ENCODE measurements around the gene FANCC.

FANCC gene

DNA sequence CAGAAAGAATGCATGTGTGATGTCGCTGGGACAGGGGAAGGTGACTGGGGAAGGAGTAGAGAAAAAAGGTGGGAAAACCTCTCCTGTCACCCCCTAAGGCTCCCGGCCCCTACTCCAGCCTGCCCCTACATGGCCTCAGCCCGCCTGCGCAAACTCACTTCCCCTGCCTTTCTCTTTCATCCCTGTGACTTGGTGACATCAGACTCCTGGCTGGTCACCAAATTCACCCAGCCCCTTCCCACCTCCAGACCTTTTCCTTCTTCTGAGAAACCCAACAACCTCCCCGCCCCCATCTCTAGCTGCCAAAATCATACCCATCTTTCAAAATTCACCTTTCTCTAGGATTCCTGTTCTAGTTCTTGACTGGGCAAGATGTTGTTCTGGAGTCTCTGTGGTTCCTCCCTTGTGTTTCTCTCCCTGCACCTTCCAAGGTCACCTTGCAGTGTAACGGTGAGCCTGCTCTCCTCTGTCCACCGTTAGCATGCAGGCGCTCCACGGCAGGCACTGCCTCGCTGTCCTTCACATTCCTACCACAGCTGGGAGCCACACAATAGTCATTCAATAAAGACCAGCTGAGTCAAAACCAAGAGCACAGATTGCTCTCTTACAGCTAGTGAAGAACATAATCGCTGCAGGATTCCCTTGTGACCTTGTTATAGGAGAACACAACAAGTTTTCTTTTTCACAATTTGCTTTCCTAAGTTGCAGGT is 134.5 kb downstream of the FANCC start:
- no peak for DNase-seq

DNA sequence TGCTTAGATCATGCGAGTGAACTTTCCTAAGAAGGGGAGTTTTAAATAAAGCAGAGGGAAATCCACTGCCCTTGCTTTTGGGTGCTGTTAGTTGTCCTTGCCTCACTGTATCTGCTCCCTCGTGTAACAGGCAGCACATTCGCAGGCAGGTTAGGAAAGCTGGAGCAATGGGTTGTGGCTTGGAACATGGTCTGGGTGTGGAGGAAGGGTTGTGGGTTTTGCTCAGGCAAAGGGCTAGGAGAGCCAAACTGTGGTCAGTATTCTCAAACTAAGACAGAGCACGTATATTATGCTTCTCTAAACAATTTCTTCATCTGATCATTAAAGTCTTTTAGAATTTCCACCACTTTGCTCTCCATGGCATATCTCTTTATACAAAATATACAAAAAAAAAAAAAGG is 135.7 kb downstream of the FANCC start:
- no peak for DNase-seq

DNA sequence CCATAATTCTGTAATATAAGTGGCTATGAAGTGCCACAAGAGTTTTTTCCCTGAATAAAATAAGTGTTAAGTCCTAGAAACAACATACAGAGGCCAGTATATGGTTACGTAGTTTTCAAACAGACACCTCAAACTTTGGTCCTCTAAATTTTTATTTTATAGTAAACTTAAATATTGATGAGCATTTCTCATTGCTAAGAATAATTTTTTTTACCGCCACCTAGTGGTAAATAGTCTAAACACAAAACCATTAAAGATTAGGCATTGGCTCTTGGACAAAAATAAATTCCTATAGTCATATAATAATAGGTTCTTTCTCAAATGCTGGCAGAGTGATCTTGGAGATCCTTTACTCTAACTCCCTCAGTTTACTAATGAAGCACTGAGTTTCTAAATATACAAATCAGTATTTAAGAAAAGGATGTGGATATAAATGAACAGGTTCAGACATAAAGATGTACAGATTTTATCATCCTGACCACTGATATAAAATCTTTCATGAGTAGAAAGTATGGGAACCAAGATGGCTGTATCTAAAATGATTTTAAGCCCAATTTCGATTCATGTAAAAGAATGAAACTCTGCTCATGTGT is 136.2 kb downstream of the FANCC start:
- no peak for DNase-seq

DNA sequence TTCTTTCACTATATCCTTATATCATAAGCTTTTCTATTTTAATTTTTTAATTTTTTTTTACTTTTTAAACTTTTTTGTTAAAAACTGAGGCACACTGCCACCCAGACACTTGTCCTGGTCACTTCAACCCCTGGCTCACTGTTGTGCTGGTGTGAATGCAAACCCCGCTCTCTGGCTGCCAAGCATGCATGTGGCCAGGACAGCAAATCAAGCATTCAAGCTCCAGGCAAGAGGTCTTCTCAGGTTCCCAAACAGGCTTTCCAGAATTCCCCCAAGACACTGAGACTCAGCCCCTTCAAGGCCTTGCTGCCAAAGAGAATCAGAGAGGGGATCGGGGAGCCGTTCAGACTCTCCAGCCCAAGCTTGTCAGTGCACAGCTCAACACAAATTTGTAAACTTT is 139.9 kb downstream of the FANCC start:
- no peak for DNase-seq

DNA sequence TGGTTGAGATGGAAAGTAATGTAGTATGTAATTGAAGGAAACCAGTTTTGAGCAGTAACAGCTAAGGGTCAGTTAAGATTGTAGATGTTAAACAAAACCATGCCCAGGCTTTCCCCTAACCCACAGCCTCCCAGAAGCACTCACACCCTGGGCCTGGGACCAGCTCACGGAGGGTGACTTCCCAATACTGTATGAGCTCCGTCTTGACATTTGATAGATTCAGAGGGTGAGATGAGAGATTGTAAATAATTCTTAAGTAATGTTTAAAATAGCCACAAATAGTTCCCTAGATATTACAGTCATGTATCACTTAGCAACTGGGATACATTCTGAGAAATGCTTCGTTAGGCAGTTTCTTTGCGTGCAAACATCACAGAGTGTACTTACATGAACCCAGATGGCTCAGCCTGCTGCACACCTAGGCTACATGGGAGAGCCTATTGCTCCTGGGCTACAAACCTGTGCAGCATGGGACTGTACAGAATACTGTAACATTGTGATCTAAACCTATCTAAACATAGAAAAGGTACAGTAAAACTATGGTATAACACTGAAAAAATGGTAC is 140.7 kb downstream of the FANCC start:
- no peak for DNase-seq

DNA sequence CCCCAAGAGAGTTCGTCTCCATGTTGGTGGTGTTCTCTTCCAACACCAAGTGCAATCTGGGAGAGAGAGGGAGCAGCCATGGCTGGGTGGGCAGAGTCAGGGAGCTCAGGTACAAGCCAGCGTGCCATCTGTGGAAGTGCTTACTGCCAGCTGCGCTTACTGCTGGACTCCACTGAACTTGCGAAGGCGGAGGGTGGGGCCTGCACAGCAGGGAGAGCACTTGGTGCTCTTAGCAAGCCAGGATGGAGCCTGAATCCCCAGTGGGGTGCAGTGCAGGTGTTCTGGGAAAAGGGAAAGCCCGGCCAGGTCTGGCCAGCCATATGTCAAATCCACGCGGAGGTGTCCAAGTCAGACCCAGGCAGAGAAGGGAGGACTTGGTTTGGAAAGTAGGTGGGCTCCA is 142.0 kb downstream of the FANCC start:
- DNase-seq, result no peak

DNA sequence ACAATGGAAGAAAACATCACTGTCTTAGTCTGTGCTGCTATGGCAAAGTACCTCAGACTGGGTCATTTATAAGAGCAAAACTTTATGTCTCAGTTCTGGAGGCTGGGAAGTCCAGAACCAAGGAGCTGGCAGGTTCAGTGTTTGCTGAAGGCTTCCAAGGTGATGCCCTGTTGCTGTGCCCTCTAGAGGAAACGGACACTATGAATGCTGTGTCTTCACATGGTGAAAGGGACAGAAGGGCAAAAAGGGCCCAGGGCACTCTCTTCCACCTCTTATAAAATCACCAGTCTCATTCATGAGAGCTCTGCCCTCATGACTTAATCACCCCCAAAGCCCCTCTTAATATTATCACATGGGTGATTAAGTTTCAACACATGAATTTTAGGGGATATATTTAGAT is 143.5 kb downstream of the FANCC start:
- no peak for DNase-seq

DNA sequence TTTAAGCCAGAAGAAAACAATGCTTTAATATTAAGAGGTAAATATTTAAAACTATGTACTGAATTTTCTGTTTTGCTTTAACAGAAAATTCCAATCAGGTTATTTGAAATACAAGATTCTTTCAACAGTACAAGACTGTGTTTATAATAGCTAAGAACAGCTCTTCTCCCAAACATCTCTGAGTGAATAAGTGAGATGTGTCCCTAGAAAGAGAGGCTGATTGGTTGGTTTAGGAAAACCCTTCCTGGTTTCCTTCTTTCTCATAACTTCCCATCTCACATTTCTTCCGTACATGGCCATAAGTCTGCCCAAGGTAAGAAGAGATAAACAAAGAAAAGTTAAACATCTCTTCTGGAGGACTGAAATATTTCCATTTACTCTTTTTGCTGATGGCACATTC is 145.9 kb downstream of the FANCC start:
- no peak for DNase-seq

DNA sequence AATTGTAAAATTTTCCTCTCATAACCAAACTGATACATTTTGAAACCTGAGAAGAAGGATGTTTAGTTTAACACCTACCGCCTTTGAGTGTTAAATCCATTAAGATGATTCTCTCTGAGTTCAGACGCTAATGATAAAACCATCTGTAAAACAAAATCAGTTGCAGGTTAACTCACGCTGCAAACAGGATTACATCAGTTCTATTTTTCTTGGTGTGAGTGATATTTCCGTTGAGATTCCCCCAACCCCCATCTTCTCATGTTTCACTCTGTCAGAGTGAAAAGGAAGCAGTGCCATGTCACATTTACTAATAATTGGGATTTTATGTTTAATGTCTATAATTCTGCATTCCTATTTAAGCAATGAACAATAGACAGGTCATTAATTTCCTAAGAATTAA is 146.5 kb downstream of the FANCC start:
- no peak for DNase-seq

DNA sequence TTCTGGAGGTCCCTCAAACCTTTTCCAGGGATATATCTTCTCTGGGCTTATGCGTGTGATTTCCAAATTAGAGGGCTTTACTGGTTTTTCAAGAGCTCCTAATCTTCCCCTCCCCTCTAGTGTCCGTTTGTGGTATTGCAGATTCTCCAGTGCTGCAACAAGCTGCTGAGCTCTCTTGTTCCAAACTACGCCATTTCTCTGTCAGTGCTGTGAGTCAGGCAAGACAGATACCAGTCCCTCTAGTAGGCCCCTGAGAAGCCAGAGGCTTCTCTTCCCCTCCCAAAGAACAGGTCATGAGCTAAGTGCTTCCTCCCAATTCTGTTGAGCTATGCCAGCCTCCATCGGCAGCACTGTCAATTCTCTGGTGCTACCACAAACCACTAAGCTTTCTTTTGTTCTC is 149.5 kb downstream of the FANCC start:
- peak; percentile 64 for DNase-seq

DNA sequence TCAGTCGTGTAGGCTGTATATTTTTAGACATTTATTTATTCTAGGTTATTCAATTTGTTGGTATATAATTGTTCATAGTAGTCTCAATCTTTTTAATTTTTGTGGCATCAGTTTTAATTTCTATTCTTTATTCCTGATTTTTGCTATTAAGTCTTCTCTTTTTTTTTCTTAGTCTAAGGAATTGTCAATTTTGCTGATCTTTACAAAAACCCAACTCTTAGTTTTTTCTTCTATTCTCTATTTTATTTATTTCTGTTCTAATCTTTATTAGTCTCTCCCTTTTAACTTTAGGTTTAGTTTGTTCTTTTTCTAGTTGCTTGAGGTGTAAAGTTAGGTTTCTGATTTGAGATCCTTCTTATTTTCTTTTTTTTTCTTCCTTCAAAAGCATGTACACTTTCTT is 152.5 kb downstream of the FANCC start:
- DNase-seq, result no peak

DNA sequence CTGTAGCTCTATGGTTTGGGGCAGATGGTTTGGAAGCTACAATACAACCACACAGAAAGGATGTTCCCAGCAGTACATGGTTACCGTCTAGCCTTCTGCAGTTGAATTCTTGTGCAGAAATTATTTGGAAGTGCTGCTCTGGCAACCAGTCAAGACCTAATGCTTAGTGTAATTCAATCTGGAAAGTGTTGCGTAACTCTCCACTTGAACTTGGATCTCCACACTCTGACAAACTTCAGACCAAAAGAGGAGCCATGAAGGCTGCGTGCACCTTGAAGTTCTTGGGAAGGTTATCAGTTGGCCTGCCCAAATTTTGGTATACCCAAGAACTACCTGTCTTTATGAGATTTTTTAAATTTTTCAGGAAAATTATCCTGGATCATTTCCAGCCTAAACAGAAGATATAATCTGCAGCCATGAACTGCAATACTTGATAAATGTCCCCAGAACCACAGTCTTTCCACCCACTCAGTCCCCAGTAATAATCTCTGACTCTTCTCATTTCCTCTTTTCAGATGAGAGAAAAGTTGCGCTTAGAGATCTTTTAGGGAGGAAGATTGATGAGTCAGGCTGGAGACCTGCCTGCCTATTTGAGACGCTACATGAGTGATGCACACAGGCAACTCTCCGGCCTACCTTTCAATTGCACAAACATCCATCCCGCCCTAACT is 159.9 kb downstream of the FANCC start:
- no peak for DNase-seq

DNA sequence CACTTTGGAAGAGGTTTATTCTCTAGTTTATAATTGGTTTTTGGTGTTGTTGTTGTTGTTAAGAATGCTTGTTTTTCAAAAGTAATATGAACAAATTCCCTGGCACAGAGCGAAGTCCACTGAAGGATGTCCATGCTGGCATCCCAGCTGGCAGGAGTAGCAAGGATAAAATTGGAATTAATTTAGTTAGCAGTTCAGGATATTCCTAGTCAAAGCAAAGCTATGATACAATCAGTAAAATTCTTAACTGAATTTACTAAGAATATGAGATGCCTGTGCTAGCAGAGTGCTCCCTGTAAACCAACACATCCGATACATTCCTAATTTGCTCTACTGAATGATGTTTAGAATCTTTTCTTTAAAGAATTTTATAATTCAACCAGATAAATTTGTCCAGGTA is 161.4 kb downstream of the FANCC start:
- DNase-seq, result no peak

DNA sequence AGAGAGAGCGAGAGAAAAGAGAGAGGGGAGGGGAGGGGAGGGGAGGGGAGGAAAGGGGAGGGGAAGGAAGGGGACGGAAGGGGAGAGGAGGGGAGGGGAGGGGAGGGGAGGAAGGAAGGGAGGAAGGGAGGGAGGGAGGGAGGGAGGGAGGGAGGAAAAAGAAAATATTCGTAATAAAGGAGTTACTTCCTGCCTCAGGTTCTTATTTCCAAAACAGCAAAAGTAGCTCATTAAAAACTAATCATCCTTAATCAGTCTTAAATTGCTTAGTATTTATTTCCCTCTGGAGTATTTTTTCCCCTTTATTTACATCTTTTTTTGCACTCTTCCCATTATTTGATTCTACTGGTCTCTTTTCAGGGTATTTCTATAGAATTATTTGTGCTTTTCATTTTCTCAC is 162.3 kb downstream of the FANCC start:
- DNase-seq, result no peak

DNA sequence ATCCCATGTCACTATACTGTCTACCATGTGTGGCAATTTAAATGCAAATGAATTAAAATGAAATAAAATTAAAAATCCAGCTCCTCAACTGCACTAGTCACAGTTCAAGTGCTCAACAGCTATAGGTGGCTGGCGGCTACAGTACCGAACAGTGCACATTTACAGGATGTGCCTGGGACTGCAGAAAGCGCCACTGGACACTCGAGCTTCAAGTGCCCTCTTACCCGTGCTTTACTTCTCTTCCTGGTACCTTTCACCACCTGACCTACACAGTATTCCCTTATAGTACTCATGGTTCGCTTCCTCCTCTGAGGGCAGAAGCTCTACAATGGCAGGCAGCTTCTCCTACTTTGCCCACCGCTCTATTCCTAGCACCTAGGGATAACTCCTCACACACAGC is 166.6 kb downstream of the FANCC start:
- DNase-seq, result no peak

DNA sequence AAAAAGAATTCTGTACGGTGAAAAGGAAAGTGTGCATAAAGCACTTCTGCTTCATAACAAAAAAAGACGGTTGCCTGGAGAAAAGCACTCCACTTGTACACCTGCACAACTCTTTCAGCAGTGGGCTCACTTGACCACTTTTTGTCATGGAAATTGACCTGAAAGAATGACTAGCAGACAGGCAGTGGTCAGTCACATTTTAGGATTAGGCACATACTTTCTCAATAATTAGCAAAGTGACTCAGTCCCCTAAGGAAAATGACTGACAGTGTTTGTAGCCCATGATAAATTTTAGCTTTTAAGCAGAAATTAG is 169.3 kb downstream of the FANCC start:
- no peak for DNase-seq

DNA sequence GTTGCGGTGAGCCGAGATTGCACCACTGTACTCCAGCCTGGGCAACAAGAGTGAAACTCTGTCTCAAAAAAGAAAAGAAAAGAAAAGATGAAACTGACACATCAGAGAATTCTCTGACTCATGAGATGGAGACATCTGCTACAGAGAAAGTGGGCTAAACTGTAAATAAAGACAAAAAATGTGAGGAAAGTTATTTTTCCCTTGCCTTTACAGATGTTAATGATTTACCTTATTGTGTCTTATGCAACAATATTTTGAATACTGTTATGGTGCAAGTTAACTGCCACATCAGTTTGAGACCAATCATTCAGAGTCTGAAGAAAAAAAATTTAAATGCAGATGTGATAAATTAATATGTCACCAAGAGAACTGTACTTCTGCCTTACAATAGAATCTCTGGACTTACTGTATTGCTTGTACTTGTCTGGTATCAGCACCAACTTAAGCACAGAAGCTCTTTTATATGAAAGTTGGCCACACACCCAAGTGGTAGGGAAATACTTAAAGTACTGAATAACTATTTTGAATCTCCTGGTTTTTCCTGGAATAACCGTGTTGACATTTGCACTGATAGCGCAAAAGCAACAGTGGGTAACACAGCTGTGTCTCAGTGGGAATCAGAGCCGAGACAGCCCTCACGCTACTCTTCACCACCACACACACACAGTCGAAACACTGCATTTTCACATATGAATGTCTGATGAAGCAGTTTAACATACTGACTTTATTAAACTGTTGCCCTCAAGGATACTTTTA is 169.9 kb downstream of the FANCC start:
- no peak for DNase-seq

DNA sequence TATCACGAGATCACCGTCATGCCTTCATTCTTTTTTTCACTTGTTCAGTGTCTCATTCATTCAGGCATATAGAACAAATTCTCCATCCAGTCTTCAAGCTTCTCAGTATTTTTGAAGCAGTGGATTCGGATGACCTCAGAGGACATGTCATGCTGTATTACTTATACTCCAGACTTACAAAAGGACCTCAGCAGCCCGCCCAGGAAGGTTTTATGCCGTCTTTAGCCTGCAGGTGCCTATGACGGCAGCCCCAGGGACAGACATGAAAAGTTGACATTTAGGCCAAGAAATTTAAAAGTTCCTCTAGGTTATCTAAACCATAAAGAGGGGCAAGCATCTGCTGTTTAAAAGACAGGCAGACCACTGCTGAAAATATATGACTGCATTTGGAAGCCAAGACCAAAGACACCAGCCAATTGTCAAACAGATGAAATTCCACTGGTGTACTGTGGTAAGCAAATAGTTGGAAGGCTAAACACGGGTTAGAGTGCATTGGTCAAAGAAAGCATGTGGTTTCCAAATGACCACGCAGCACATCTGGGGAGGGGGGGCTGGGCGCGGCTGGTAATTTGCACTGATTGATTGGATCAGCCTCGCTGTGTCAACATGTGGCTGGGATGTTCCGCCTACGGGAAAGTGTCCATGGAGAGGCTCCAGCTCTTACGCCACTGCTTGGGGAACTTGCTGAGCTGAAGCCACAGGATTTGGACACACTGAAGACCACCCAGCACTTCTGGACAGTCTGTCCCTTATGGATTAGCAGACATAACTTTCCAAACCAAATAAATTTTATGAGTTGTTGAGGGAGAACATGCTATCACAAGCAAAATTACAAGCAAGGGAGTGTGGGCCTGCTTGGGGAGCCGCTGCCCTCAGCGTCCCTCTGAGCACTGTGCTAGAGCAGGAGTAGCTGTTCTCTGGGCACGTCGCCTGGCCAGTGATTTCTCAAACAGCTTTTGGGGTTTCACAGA is 173.6 kb downstream of the FANCC start:
- no peak for DNase-seq

DNA sequence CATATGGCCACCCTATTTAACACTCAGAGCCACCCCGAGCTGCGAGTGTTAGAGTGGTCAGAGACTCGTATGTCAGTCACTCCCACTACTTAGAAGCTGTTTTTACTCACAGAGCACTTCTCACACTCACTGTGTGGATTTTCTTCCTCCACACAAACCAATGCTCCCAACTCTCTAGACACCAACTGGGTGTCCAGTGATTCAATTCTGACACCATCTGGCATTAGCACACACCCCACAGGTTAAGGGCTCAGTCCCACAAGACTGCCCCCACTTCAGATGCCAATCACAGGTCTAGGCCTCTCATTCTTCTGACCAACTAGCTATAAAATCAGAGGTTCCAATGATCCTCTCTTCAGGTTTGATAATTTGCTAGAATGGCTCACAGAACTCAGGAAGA is 174.8 kb downstream of the FANCC start:
- no peak for DNase-seq

DNA sequence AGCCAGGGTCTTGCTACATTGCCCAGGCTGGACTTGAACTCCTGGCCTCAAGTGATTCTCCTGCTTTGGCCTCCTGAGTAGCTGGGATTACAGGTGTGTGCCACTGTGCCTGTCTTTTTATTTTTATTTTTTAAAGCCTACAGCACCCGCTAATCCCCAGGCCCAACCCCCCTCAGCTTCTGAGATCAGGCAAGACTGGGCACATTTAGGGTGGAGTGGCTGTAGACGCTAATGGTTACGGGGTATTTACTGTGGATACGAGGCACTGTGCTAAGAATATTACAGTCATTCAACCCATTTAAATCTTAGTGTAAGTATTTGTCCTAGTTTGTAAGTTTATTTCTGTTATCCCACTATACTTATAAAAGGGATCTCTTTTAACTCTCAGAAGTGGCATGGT is 175.2 kb downstream of the FANCC start:
- no peak for DNase-seq

DNA sequence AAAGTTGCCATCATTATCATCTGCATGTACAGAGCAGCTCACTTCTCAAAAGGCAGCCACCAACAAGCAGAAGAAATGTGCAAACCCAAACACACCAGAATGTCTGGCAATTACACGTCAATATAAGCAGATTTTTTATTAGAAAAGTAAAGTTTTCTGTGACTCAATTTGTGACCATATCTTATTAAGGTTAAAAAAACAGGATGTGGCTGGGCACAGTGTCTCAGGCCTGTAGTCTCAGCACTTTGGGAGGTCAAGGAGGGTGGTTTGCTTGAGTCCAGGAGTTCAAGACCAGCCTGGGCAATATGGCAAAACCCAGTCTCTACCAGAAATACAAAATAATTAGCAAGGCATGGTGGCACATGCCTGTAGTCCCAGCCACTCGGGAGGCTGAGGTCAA is 176.7 kb downstream of the FANCC start:
- DNase-seq, result no peak

DNA sequence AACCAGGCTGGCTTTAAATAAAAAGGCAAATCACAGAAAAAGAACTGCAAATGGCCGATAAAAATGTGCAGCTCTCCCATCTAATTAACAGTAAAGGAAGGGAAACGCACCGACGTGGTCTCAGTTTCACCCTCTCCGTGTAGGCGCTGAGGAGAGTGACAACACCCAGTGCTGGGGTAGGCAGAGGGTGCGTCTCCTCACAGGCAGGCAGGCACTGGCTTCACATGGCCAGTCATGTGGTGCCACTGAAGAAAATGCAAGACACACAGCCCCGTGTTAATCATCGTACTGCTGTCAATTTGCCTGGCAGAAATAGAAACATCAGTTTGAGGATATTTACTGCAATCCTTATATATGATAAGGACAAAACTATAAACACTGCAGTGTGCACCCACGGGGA is 178.4 kb downstream of the FANCC start:
- no peak for DNase-seq

DNA sequence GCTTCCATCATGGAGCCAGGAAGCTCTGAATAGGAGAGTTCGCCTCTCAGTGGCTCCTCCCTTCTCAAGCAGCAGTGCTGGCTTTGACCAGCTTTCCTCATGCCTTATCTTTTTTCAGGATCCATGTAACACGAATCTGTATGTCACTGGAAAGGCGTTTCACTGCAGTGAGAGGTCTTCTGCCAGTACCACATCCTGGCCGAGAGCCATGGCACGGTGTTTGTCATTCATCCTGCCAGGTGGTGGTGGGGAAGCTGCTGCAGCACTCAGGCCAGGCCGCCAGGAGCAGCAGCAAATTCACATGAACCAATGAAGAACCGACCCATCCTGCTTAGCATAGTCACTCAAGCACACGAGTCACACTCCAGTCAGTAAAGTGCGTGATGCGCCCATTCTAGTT is 179.0 kb downstream of the FANCC start:
- no peak for DNase-seq

Data from stimulated activated CD4-positive, alpha-beta T cell treated with anti-CD3 and anti-CD28 coated beads, Interleukin-1b, Interleukin-23, amount 100 ng/mL, for 48 hours (primary cell).